Left ventricle myocardium inferior (tissue), 1 donor: ENCODE measurements around the gene LRP2. TPM values are rescaled to one million over a fixed set of nuclear protein-coding genes. Genes with fewer than 3 reads are reported as not detected.

ENCODE experiments used
- DNase-seq: peaks from one replicate; pipeline ENCODE4 v3.0.0-alpha.2; 2020
- H3K27ac ChIP-seq: fragments of 200-600 bp; replicated peaks from 2 replicates; pipeline ENCODE4 v1.8.0; 2021
- H3K27me3 ChIP-seq: fragments of 200-600 bp; 2 replicates; pipeline ENCODE4 v1.8.0; 2021; ENCODE audit warnings: low read depth
- H3K36me3 ChIP-seq: fragments of 200-600 bp; 2 replicates; pipeline ENCODE4 v1.8.0; 2021
- H3K4me1 ChIP-seq: fragments of 200-600 bp; 2 replicates; pipeline ENCODE4 v1.8.0; 2021
- H3K4me3 ChIP-seq: fragments of 200-600 bp; 2 replicates; pipeline ENCODE4 v1.8.0; 2021; ENCODE audit warnings: mild to moderate bottlenecking, moderate library complexity
- H3K9me3 ChIP-seq: fragments of 200-600 bp; replicated peaks from 2 replicates; pipeline ENCODE4 v1.8.0; 2021
- intact Hi-C: fragments of 100-400 bp; cut with micrococcal nuclease; formaldehyde crosslinking; loops from one replicate; pipeline ENCODE4 v1.11.0; 2022
- total RNA-seq: library from RNA; stranded (reverse); fragmentation: NEBNext Ultra II Directional; extraction: Animal tissue kit (Norgen Biotek cat#: 25700); gene quantifications from one replicate; pipeline ENCODE4 v1.2.1, GENCODE V29; 2021
- TF ChIP-seq, protein P1 (sequence below): fragments of 200-600 bp; IDR thresholded peaks from 2 replicates; pipeline ENCODE4 v1.8.0; 2021; ENCODE audit warnings: antibody characterized with exemption, mild to moderate bottlenecking, borderline replicate concordance
- donor health status: DM: no; HTN: yes; CAD: no; lungs with severe emphysema.

Gene LRP2
- total RNA-seq, 1 donor from 2014 or later: 0.05 TPM

DNA sequence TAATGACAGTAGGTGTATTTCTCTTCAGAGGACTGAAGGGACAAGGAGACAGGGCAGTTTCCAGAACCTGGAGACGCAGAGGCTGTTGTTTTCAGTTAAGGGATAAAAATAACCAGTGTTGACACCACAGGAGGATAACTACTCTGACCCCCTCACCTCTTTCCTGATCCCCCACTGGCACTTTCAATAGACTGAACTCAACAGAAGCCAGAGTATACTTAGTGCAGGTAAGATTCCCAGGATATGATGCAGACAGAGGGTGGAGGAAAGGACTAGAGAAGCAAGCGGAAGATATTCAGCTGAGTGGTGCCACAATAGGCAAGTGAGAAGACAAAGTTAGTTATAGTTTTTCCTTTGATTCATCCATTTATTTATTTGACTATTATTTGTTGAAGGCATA lies 273.2 kb downstream of the LRP2 start:
- Histone ChIP-seq H3K4me1 (peaks cover 6% of the 10 kb centered on the region), H3K27ac (no peak overlapping the region), H3K4me3 (no peak overlapping the region), H3K36me3 (no peaks in the 10 kb centered on the region), H3K27me3 (no peaks in the 10 kb centered on the region), H3K9me3 (peaks cover 15% of the 10 kb centered on the region)
- no peak for DNase-seq
- intact Hi-C loops: no loop called here
- TF ChIP-seq, protein P1, sequence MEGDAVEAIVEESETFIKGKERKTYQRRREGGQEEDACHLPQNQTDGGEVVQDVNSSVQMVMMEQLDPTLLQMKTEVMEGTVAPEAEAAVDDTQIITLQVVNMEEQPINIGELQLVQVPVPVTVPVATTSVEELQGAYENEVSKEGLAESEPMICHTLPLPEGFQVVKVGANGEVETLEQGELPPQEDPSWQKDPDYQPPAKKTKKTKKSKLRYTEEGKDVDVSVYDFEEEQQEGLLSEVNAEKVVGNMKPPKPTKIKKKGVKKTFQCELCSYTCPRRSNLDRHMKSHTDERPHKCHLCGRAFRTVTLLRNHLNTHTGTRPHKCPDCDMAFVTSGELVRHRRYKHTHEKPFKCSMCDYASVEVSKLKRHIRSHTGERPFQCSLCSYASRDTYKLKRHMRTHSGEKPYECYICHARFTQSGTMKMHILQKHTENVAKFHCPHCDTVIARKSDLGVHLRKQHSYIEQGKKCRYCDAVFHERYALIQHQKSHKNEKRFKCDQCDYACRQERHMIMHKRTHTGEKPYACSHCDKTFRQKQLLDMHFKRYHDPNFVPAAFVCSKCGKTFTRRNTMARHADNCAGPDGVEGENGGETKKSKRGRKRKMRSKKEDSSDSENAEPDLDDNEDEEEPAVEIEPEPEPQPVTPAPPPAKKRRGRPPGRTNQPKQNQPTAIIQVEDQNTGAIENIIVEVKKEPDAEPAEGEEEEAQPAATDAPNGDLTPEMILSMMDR: no peak

DNA sequence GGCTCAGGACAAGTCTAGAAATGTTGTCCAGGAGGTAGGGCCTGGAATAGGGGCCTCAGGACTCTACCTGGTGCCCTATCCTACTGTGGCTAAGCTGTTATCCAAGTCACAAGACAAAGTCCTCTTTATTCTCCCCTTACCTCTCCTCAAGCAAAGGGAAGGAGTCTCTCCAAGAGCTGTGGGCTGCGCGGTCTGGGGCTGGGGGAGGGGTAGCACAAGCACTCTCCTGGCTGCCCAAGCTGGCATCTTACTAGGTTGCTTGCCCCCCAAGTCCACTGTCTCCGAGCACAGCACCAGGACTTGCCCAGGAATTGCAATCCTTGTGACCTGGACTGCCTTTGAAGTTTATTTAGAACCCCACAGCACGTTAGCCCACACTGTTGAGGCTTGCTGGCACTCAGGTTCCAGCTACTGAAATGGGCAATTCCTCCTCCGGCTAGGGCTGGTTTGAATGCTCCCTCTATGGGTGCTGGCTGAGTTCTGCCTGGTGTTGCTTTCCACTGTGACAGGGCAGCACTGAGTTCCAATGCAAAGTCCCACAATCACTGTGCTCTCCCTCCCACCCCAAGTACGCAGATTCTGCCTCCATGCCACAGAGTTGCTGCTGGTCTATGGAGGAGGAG lies 274.5 kb downstream of the LRP2 start:
- Histone ChIP-seq H3K4me1 (no peaks in the 10 kb centered on the region), H3K36me3 (no peaks in the 10 kb centered on the region), H3K9me3 (peaks cover 15% of the 10 kb centered on the region), H3K4me3 (no peak overlapping the region), H3K27ac (no peak overlapping the region), H3K27me3 (no peaks in the 10 kb centered on the region)
- intact Hi-C loops: no loop called here
- no peak for DNase-seq
- TF ChIP-seq, protein P1: no peak

DNA sequence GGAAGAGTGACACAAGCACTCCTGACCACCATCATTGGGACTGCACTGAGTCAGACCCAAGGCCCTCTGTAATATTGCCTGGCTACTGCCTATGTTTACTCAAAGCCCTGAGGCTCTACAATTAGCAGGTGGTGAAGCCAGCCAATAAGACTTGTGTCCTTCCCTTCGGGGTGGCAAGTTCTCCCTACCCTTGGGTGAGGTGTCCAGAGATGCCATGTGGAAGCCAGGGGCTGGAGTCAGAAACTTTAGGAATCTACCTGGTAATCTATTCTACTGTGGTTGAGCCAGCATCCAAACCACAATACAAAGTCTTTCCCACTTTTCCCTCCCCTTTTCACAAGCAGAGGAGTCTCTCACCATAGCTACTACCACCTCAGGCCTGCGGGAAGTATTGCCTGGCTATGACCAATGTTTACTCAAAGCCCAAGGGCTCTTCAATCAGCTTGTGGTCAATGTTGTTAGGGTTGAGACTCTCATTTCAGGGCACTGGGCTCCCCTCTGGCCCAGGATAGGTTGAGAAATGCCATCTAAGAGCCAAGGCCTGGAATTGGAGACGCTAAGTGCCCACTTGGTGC lies 275.4 kb downstream of the LRP2 start:
- Histone ChIP-seq H3K9me3 (peaks cover 15% of the 10 kb centered on the region), H3K4me1 (peaks cover 1% of the 10 kb centered on the region), H3K27me3 (no peaks in the 10 kb centered on the region), H3K27ac (no peak overlapping the region), H3K36me3 (no peaks in the 10 kb centered on the region), H3K4me3 (no peak overlapping the region)
- TF ChIP-seq, protein P1: no peak
- DNase-seq: no peak
- intact Hi-C loops: no loop called here

DNA sequence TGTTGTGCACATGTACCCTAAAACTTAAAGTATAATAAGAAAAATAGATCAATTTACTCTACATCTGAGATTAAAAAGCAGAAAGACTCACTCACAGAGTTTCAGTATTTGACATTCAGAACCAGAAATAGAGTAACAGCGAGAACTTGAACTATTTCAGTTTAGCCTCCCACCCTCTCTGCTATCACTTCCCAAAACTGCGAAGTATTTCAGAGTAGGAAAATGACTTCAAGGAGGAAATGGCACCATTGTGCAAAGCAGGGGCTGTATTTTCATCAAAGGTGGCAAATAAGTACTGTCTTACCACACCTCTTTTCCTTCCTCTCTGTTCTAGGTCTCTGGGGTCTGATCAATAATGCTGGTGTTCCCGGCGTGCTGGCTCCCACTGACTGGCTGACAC lies 279.3 kb downstream of the LRP2 start:
- H3K9me3 ChIP-seq: peaks cover 15% of the 10 kb centered on the region
- peaks cover 17% of the 10 kb centered on the region for H3K4me1 ChIP-seq
- TF ChIP-seq, protein P1: no peak
- no peaks in the 10 kb centered on the region for H3K27me3 ChIP-seq
- no peak overlapping the region for H3K27ac ChIP-seq
- no peak for DNase-seq
- intact Hi-C loops: no loop called here
- H3K4me3 ChIP-seq: no peak overlapping the region
- H3K36me3 ChIP-seq: no peaks in the 10 kb centered on the region

DNA sequence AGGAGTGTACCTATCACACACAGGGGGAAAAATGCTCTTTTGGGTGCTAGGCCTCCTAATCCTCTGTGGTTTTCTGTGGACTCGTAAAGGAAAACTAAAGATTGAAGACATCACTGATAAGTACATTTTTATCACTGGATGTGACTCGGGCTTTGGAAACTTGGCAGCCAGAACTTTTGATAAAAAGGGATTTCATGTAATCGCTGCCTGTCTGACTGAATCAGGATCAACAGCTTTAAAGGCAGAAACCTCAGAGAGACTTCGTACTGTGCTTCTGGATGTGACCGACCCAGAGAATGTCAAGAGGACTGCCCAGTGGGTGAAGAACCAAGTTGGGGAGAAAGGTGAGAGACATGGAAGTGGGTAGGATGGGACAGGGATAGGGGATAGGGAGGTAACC lies 280.8 kb downstream of the LRP2 start:
- peaks cover 15% of the 10 kb centered on the region for H3K9me3 ChIP-seq
- no peak overlapping the region for H3K27ac ChIP-seq
- peaks cover 26% of the 10 kb centered on the region for H3K4me1 ChIP-seq
- DNase-seq: no peak
- no peak overlapping the region for H3K4me3 ChIP-seq
- no peaks in the 10 kb centered on the region for H3K36me3 ChIP-seq
- intact Hi-C loops: no loop called here
- H3K27me3 ChIP-seq: no peaks in the 10 kb centered on the region
- TF ChIP-seq, protein P1: no peak
